GM12891 (cell line): ENCODE measurements around the gene USP11.
"Not testable (repeated sequence)": the region's sequence is repeated elsewhere in the genome, so short reads cannot be mapped to it uniquely, and the experiment has no call there.

Experiments used
- DNase-seq: peaks from one replicate; pipeline ENCODE4 v3.0.0; 2011; ENCODE audit warnings: low spot score; ENCODE audit not compliant: insufficient read length
- FAIRE-seq: peaks from 2 replicates; lab custom pipeline; 2011; peaks lifted over from hg19 to GRCh38; lab: Jason Lieb, UNC
- PAX5 ChIP-seq: IDR thresholded peaks from 2 replicates; pipeline ENCODE4 v1.6.1; 2011; ENCODE audit warnings: low read length, moderate library complexity, mild to moderate bottlenecking; ENCODE audit not compliant: insufficient read depth, severe bottlenecking
- POLR2A ChIP-seq: IDR thresholded peaks from 2 replicates; pipeline ENCODE4 v1.6.1; 2011; ENCODE audit warnings: low read depth, low read length, control low read depth
- POLR2AphosphoS5 ChIP-seq: IDR thresholded peaks from 2 replicates; pipeline ENCODE4 v1.6.1; 2011; ENCODE audit warnings: low read depth, low read length, control low read depth
- POU2F2 ChIP-seq: IDR thresholded peaks from 2 replicates; pipeline ENCODE4 v1.6.1; 2011; ENCODE audit warnings: low read depth, mild to moderate bottlenecking, control low read depth, low read length, moderate library complexity
- SPI1 ChIP-seq: IDR thresholded peaks from 2 replicates; pipeline ENCODE4 v1.6.1; 2011; ENCODE audit warnings: low read depth, low read length, control low read depth
- TAF1 ChIP-seq: IDR thresholded peaks from 2 replicates; pipeline ENCODE4 v1.6.1; 2011; ENCODE audit warnings: low read depth, low read length, control low read depth

Gene USP11

GRCh38 chrX:47272013-47272408, 39.2 kb downstream of the USP11 start:
- FAIRE-seq, result no peak

GRCh38 chrX:47273011-47273730, 40.4 kb downstream of the USP11 start:
- DNase-seq (no peak), FAIRE-seq (no peak)
- TF ChIP-seq SPI1, result no peak

More at GRCh38 chrX:47272013-47272408, 39.2 kb downstream of the USP11 start:
- no peak for DNase-seq
- no peak for TF ChIP-seq PAX5
- no peak for TF ChIP-seq POU2F2
- TF ChIP-seq POLR2A, result no peak
- no peak for TF ChIP-seq SPI1
- no peak for TF ChIP-seq POLR2AphosphoS5
- TF ChIP-seq TAF1, result no peak

- FAIRE-seq (no peak), DNase-seq (no peak)
- TF ChIP-seq SPI1 (no peak), POU2F2 (no peak), PAX5 (no peak), POLR2A (no peak), POLR2AphosphoS5 (no peak), TAF1 (no peak)
These were observed 45.9 kb downstream of the USP11 start for GRCh38 chrX:47278691-47279090.

GRCh38 chrX:47283015-47283771, 50.4 kb downstream of the USP11 start:
- FAIRE-seq, result no peak
- DNase-seq, result no peak
- TF ChIP-seq POLR2AphosphoS5 (no peak), PAX5 (no peak), POU2F2 (no peak)

- not testable (repeated sequence) for FAIRE-seq, DNase-seq
These were observed 51.8 kb downstream of the USP11 start for GRCh38 chrX:47284616-47285015.

- DNase-seq (no peak), FAIRE-seq (no peak)
- TF ChIP-seq POU2F2, result no peak
- no peak for TF ChIP-seq PAX5
- no peak for TF ChIP-seq TAF1
- no peak for TF ChIP-seq SPI1
- no peak for TF ChIP-seq POLR2AphosphoS5
- TF ChIP-seq POLR2A, result no peak
These were observed 53.1 kb downstream of the USP11 start for GRCh38 chrX:47285836-47286320.

- DNase-seq (no peak), FAIRE-seq (no peak)
- TF ChIP-seq TAF1, result no peak
- no peak for TF ChIP-seq SPI1
- no peak for TF ChIP-seq POLR2AphosphoS5
- TF ChIP-seq POLR2A, result no peak
- TF ChIP-seq POU2F2, result no peak
- TF ChIP-seq PAX5, result no peak
These were observed 60.3 kb downstream of the USP11 start for GRCh38 chrX:47293106-47293505.

GRCh38 chrX:47296766-47297365, 64.1 kb downstream of the USP11 start:
- TF ChIP-seq SPI1, result no peak
- no peak for TF ChIP-seq PAX5
- no peak for TF ChIP-seq POU2F2
- no peak for FAIRE-seq
- DNase-seq, result no peak

- TF ChIP-seq PAX5 (no peak), POU2F2 (no peak), POLR2AphosphoS5 (no peak), POLR2A (no peak), TAF1 (no peak), SPI1 (no peak)
- FAIRE-seq, result no peak
- no peak for DNase-seq
These were observed 65.1 kb downstream of the USP11 start for GRCh38 chrX:47297874-47298273.
